Measurements from ENCODE around the gene COL5A3.
A peak's percentile ranks its signal among the peaks of the same experiment; 100 is the strongest.
"Not testable (repeated sequence)": the region's sequence is repeated elsewhere in the genome, so short reads cannot be mapped to it uniquely, and the experiment has no call there.

COL5A3 gene

GRCh38 chr19:10010247-10010691 is at the start of gene COL5A3:
Gene COL5A3 (minus strand): TSS chr19:10010504. CDS start chr19:10010385, 119 bp downstream.
- no peak for DNase-seq (ENCODE audit: low read depth in 2 of 2, low spot score in 1 of 2)

GRCh38 chr19:10052602-10053360 is 42.5 kb upstream of the COL5A3 start:
- no peak for DNase-seq (ENCODE audit: low read depth in 2 of 2, low spot score in 1 of 2)

GRCh38 chr19:10049626-10050025 is 39.3 kb upstream of the COL5A3 start:
- no peak for DNase-seq (ENCODE audit: low read depth in 2 of 2, low spot score in 1 of 2)

GRCh38 chr19:10045371-10045770 is 35.1 kb upstream of the COL5A3 start:
- DNase-seq (ENCODE audit: low read depth in 2 of 2, low spot score in 1 of 2) = no peak

DNA sequence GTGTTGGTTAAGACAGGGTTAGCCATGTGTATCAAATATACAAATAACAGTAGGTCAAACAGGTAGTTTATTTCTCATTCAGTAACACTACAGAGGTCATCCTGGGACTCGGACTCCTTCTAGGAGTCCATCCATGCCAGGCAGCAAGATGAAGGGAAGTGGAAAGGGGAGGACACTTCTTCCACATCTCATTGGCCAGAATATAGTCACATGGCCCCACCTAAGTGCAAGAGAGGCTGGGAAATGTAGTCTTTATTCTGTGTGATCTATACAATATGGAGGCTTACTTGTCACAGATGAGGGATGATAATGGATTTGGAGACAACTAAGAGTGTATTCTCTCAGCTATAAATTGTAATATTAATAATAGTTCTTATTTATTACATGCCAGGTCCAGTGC is 34.1 kb upstream of the COL5A3 start:
- DNase-seq (ENCODE audit: low read depth in 2 of 2, low spot score in 1 of 2) = no peak

DNA sequence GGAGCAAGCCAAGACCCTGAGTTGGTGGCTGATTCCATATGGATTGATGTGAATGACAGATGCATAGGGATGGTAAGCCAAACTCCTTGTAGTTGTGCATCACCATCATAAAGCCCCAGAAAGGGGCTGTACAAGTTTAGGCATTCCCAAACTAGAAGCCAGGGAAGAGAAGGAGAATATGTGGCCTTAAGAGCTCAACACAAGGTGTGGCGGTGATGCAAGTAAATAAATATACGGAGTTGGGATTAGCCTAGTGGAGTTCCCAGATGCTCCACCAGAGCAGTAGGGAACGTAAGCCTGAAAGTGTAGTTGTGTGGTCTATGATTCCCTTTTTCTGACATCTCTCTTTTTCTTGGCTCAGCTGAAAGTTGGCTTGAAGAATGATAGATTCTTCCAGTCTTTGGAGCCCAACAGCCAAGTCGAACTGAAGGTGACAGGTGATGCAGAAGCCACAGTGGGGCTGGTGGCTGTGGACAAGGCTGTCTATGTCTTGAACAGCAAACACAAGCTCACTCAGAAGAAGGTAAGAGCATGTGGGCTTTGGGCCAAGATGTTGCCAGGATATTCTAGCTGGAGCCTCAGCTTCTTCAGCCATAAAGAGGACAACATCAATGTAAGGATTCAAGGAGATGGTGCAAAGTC is 33.1 kb upstream of the COL5A3 start:
- DNase-seq (ENCODE audit: low read depth in 2 of 2, low spot score in 1 of 2) = no peak

- no peak for DNase-seq (ENCODE audit: low read depth in 2 of 2, low spot score in 1 of 2)
Measured at GRCh38 chr19:10037809-10038208, 27.5 kb upstream of the COL5A3 start.

- DNase-seq (ENCODE audit: low read depth in 2 of 2, low spot score in 1 of 2) = no peak
Measured at GRCh38 chr19:10037367-10037766, 27.1 kb upstream of the COL5A3 start.

- no peak for DNase-seq (ENCODE audit: low read depth in 2 of 2, low spot score in 1 of 2)
Measured at GRCh38 chr19:10036601-10037071, 26.3 kb upstream of the COL5A3 start.

GRCh38 chr19:10033614-10034013 is 23.3 kb upstream of the COL5A3 start:
- DNase-seq (ENCODE audit: low read depth in 2 of 2, low spot score in 1 of 2) = no peak

GRCh38 chr19:10027158-10027997 is 17.1 kb upstream of the COL5A3 start:
- DNase-seq (ENCODE audit: low read depth in 2 of 2, low spot score in 1 of 2) = peak; percentile 44 to 46

GRCh38 chr19:10026744-10027143 is 16.4 kb upstream of the COL5A3 start:
- DNase-seq (ENCODE audit: low read depth in 2 of 2, low spot score in 1 of 2) = no peak

GRCh38 chr19:10023096-10023495 is 12.8 kb upstream of the COL5A3 start:
- DNase-seq (ENCODE audit: low read depth in 2 of 2, low spot score in 1 of 2) = not testable (repeated sequence)

- no peak for DNase-seq (ENCODE audit: low read depth in 2 of 2, low spot score in 1 of 2)
Measured at GRCh38 chr19:10021863-10022262, 11.6 kb upstream of the COL5A3 start.

DNA sequence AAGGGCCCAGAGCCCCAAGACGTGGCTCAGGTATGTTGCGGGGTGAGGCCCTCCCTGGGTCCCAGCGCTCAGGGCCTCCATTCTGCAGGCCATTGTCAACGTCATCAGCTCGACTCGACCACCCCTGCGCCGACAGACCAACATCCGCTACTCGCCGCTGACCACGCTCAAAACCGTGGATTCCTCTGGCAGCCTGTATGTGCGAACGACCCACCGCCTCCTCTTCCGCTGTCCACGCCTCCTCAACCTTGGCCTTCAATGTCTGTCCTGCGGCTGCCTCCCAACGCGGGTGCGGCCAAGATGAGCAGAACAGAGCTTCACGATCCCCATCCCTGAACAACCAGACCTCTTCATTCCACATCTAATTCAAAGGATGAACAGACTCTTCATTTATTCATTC is 11.1 kb upstream of the COL5A3 start:
- no peak for DNase-seq (ENCODE audit: low read depth in 2 of 2, low spot score in 1 of 2)

DNA sequence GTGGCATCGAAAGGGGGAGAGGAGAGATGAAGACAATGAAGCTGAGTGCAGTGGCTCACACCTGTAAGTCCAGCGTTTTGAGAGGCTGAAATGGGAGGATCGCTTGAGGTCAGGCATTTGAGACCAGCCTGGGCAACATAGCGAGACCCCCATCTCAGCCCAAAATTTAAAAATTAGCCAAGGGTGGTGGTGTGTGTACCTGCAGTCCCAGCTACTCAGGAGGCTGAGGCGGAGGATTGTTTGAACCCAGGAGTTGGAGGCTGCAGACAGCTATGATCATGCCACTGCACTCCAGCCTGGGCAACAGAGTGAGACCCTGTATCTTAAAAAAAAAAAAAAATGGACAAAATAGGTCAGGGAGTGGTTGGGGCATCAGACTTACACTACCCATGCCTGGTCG is 10.5 kb upstream of the COL5A3 start:
- no peak for DNase-seq (ENCODE audit: low read depth in 2 of 2, low spot score in 1 of 2)

DNA sequence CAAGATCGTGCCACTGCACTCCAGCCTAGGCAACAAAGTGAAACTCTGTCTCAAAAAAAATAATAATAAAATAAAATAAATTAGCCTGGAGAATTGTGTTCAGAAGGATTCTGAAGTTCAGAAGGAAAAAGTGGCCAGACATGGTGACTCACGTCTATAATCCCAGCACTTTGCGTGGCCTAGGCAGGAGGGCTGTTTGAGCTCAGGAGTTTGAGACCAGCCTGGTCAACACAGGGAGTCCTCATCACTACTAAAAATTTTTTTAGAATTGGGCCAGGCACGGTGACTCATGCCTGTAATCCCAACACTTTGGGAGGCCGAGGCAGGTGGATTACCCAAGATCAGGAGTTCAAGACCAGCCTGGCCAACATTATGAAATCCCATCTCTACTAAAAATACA is 8.9 kb upstream of the COL5A3 start:
- no peak for DNase-seq (ENCODE audit: low read depth in 2 of 2, low spot score in 1 of 2)

DNA sequence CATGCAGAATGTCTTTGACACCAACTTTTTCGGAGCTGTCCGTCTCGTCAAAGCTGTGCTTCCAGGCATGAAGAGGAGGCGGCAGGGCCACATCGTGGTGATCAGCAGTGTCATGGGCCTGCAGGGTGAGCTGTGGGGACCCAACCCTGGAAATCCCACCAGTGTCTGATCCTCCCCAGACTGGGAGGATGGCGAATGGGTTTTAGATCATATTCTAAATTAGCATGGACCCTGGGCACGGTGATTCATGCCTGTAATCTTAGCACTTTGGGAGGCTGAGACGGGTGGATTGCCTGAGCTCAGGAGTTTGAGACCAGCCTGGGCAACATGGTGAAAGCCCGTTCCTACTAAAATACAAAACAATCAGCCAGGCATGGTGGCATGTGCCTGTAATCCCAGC is 8.5 kb upstream of the COL5A3 start:
- DNase-seq (ENCODE audit: low read depth in 2 of 2, low spot score in 1 of 2) = no peak

DNA sequence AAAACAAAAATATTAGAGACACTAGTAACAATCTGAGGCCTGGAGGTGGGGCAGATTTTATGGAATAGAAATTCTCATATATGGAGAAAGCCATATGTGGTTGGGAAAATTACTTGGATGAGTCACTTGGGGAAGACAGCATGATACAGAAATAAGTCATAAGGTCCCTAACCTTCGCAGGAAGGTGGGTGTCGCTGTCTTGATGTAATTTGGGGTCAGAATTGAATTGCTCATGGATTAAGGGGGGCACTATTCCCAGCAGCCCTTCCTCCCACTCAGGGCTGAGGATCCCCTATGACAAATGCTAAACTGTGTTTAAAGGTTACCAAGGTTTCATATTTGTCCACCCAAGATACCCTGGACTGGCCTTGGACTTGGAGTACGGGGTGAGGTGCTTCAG is 8.0 kb upstream of the COL5A3 start:
- no peak for DNase-seq (ENCODE audit: low read depth in 2 of 2, low spot score in 1 of 2)

- DNase-seq (ENCODE audit: low read depth in 2 of 2, low spot score in 1 of 2) = no peak
Measured at GRCh38 chr19:10013834-10014618, 3.7 kb upstream of the COL5A3 start.

- no peak for DNase-seq (ENCODE audit: low read depth in 2 of 2, low spot score in 1 of 2)
Measured at GRCh38 chr19:10013316-10013715, 3.0 kb upstream of the COL5A3 start, which contains the start of gene RDH8. Gene RDH8 (plus strand): TSS chr19:10013483. CDS start chr19:10013498, 15 bp downstream.
